ENCODE data around the gene GMDS. TPM values are rescaled to one million over a fixed set of nuclear protein-coding genes. Genes with fewer than 3 reads are reported as not detected.
A peak's percentile ranks its signal among the peaks of the same experiment; 100 is the strongest.

The GMDS gene
- total and polyA plus RNA-seq, 2 of the 13 experiments (the other 11 are each of a cell fraction or from before 2014, with no cell fraction given) = 64.4 to 112 TPM

GRCh38 chr6:1604158-1605003 is 641.0 kb downstream of the GMDS start (continued):
- no peak for TF ChIP-seq GMEB1 (CRISPR knock-in tag; IDR thresholded peaks at IDR 0.05; ENCODE audit: borderline replicate concordance)
- TF ChIP-seq MYC (CRISPR knock-in tag; IDR thresholded peaks at IDR 0.05; ENCODE audit: borderline replicate concordance) = peak; percentile 22; the same call in 1 of the 2 replicates
- TF ChIP-seq, protein P1, sequence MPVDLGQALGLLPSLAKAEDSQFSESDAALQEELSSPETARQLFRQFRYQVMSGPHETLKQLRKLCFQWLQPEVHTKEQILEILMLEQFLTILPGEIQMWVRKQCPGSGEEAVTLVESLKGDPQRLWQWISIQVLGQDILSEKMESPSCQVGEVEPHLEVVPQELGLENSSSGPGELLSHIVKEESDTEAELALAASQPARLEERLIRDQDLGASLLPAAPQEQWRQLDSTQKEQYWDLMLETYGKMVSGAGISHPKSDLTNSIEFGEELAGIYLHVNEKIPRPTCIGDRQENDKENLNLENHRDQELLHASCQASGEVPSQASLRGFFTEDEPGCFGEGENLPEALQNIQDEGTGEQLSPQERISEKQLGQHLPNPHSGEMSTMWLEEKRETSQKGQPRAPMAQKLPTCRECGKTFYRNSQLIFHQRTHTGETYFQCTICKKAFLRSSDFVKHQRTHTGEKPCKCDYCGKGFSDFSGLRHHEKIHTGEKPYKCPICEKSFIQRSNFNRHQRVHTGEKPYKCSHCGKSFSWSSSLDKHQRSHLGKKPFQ (CRISPR knock-in tag; IDR thresholded peaks at IDR 0.05; ENCODE audit: insufficient replicate concordance) = no peak
- peak; percentile 40; the same call in 1 of the 2 replicates for TF ChIP-seq RNF2 (conservative IDR thresholded peaks at IDR 0.05; ENCODE audit: low read depth)
- TF ChIP-seq ZNF841 (CRISPR knock-in tag; IDR thresholded peaks at IDR 0.05; ENCODE audit: borderline replicate concordance) = no peak
- TF ChIP-seq MIER3 (CRISPR knock-in tag; IDR thresholded peaks at IDR 0.05; ENCODE audit: borderline replicate concordance) = no peak
- TF ChIP-seq, protein P2, sequence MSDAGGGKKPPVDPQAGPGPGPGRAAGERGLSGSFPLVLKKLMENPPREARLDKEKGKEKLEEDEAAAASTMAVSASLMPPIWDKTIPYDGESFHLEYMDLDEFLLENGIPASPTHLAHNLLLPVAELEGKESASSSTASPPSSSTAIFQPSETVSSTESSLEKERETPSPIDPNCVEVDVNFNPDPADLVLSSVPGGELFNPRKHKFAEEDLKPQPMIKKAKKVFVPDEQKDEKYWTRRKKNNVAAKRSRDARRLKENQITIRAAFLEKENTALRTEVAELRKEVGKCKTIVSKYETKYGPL (CRISPR knock-in tag; IDR thresholded peaks at IDR 0.05) = no peak
- no peak; the same call in 1 of the 2 replicates for TF ChIP-seq IKZF5 (CRISPR knock-in tag; IDR thresholded peaks at IDR 0.05)
- TF ChIP-seq, protein P3, sequence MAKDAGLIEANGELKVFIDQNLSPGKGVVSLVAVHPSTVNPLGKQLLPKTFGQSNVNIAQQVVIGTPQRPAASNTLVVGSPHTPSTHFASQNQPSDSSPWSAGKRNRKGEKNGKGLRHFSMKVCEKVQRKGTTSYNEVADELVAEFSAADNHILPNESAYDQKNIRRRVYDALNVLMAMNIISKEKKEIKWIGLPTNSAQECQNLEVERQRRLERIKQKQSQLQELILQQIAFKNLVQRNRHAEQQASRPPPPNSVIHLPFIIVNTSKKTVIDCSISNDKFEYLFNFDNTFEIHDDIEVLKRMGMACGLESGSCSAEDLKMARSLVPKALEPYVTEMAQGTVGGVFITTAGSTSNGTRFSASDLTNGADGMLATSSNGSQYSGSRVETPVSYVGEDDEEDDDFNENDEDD (CRISPR knock-in tag; IDR thresholded peaks at IDR 0.05; ENCODE audit: borderline replicate concordance) = peak; percentile 53; the same call in 1 of the 2 replicates
- TF ChIP-seq AHDC1 (CRISPR knock-in tag; IDR thresholded peaks at IDR 0.05; ENCODE audit: borderline replicate concordance) = no peak
- TF ChIP-seq ZNF557 (CRISPR knock-in tag; IDR thresholded peaks at IDR 0.05) = no peak
- no peak for TF ChIP-seq RXRB (CRISPR knock-in tag; IDR thresholded peaks at IDR 0.05; ENCODE audit: borderline replicate concordance)
- no peak for TF ChIP-seq TIGD3 (CRISPR knock-in tag; IDR thresholded peaks at IDR 0.05; ENCODE audit: borderline replicate concordance)
